Adipose tissue (tissue), 3 donors: Measurements from ENCODE around the gene OVCA2. TPM values are rescaled to one million over a fixed set of nuclear protein-coding genes. Genes with fewer than 3 reads are reported as not detected.

Experiments used
- H3K27ac ChIP-seq: one replicate; pipeline ENCODE4 v1.5.1; 2013; ENCODE audit warnings: low read depth, low read length
- WGBS, 3 donors: extraction: QIAGEN DNeasy Blood & Tissue Kit; methylation state at CpG; one replicate each; pipeline ENCODE4 v1.1.7; 2013; 5-methylcytosine and 5-hydroxymethylcytosine counted together
- polyA plus RNA-seq, 3 donors: library from polyadenylated mRNA; stranded (reverse); fragments of 200-250 nt; gene quantifications; one replicate each; pipeline ENCODE4 v1.2.3, GENCODE V29; 2013
- donor health status: healthy with polysubstance abuse.
- donor health status: Bipolar disorder and iron deficiency.
- donor health status: healthy.

The OVCA2 gene
- polyA plus RNA-seq, 3 donors: 30.9 to 40.7 (median 38.7) TPM

DNA sequence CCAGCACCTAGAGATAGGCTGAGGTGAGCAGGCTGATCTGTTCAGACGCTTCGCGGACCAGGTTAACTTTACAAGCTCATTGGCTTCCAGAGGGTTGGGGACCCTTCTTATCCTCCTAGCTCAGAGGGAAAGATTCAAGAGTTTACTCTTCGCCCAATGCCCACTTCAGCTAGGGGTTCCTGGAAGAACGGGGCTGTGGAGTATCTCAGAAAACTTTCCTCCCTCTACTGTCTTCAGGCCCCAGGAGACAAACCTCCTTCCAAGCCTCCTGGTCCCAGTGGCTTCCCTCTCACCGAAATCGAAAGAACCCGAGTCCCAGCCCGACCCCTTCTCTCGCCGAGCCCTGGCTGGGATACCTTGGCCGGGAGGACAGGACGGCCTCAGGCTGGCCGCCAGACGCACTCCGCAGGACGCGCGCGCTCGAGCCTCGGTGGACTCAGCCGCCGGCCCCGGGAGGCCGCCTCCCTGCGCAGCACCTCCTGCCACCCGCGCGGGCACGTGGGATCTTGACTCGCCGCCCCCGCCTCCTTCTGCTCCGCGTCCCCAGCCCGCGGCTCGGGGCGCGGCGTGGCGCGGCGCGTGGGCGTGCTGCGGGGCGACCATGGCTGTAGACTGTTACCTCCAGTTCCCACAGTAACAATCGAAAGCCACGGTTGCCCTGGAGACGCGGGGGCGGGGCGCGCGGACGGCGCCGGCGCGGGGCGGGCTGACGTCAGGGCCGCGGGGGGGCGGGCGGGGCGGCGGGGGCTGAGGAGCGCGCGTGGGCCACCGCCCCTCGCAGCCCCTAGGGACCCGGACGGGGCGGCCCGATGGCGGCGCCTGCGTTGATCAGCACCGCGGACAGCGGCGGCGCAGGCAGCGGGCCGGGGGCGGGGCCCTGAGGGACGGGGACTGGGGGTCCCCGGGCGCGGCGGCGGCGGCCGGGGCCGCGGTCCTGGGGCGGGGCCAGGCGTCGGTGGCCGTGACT, 7.8 kb downstream of the OVCA2 start:
- WGBS, 3 donors: 3% methylated on average over 54 to 99 of the region's 104 CpGs
- H3K27ac ChIP-seq: no peak overlapping the region

DNA sequence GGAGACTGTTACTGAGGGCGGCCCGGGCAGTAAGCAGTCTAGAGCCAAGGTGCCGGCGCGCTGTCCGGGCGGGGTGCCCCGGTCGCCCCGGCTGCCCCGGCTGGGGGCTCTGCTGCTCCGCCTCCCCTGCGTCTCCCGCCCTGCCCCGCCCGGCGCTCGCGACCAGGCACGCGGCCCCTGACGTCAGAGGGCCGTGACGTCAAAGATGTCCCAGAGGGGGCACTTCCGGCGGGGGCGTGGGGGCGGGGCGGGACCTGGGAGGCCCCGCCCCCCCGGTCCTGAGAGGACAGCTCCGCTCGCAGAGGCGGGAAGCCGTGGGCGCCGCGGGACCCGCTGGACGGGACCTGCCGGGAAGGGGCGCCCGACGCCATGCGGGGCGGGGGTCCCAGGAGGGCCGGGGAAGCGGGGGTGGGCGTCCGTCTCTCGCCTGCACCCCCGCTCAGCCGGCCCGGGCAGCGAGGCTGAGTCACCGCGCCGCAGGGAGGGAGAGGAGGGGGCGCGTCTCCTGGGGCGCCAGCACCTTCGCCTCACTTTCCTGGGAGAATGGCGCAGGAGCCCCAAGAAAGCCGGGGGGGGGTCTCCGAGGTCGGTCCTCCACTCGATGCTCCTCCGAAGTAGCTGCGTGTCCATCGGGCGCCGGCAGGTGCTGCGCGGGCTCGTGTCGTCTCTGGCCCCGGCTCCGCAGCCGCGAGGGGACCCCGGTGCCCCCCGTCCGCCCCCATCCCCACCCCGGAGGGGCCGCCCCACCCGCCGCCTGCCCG, 8.7 kb downstream of the OVCA2 start:
- 1 to 2% (median 1%) methylated on average over 46 to 87 of the region's 88 CpGs for WGBS, 3 donors
- H3K27ac ChIP-seq: no peak overlapping the region

DNA sequence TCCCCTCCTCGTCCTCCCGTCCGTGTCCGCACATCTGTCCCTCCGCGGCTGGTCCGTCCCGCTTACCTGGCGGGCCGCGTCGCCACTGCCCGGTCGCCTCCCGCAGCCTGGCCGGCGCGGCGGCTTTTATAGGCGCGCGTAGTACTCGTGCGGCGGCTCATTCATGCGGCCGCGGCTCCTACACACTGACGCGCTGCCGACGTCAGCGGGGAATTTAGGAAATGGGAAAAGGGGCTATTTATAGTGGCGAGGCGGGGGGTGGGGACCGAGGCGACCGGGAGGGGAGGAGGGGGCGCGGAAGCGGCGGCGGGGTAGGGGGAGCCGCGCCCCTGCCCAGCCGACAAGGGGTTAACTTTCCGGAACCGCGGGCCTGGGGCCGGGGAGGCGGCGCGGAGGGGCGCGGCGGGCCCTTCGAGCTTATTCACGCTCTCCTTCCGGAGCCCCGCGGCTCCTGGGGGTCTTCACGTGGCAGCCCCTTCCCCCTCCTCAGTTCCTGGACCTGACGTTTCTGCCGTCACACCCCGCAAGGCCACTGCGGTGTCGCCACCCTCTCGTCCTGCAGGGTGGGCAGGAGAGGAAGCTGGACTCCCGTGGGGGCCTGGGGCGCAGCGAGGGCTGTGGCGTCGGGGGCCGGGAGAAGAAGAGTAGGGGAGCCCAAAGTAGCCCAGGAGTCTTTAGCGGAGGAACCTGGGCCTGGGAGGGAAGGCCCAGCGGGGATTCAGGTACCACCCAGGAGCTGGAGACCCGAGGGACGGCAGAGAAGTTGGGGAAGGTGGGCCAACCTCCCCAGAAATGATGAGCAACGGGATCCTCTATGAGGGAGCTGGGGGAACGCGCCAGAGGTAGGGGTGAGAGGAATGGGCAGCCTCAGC, 9.5 kb downstream of the OVCA2 start:
- H3K27ac ChIP-seq: no peak overlapping the region
- WGBS, 3 donors: 9 to 10% (median 10%) methylated on average over 60 to 81 of the region's 81 CpGs

DNA sequence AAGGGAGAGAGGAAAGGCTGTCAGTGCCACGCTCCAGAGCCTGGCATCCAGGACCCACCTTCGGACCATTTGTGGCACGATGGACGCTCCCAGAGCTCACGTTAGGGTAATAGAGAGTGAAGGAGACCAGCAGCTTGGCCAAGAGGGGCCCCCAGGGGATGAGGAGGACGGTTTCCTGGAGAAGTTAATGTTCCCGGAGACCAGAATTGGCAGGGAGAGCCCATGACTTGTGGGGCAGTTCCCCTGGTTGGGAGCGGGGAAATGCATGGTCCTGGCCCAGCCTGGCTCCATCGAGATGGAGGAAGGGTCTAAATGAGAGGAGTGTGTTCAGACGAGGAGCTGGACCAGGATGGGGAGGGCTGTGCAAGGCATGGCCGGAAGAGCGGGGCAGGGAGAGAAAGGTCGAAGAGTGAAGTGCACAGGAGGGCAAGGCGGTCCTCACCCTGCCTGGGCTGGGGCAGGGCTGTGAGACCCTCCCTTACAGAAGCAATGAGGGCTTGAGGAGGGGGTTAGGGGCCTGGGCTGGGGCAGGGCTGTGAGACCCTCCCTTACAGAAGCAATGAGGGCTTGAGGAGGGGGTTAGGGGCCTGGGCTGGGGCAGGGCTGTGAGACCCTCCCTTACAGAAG, 10.2 kb downstream of the OVCA2 start:
- no peak overlapping the region for H3K27ac ChIP-seq
- 38 to 53% (median 42%) methylated on average over 14 of the region's 14 CpGs for WGBS, 3 donors

DNA sequence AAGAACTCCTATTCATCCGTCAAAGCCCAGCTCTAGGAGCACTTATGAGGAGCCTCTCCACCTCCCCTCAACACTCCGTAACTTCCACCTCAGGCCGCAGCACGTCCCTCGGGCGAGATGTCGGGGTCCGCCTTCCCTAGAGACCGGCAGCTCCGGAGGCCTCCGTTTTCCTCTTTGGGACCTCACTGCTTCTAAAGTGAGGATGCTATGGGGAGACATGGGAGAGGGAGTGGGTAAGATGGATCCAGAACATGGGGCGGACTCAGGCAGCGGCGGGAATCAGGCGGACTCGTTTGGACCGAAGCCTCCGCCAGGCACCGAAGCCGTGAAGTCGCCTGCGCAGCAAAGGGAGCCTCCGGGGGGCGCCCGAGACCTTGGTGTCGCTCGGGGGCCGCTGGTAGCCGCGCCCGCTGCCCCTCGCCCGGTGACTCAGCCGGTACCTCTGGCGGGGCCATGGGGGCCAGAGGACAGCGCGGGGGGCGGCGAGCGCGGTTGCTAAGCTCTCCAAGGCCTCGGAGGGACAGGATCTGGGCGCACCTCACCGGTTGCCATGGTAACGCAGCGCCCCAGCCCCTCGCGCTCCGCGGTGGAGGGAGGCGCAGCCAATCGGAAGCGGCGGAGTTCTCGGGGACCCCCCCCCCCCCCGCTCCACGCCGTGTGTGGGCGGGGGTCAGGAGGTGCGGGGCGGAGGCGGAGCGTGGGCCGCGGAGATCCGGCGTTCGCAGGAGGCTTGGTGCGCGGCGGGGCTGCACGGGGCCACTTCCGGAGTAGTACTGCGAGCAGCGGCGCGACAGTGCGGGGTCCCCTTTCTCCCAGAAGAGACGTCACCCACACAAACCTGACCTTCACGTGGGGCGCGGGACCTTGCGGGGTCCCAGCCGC, 11.8 kb downstream of the OVCA2 start:
- H3K27ac ChIP-seq: peak overlapping the region; percentile 21
- 5 to 7% (median 5%) methylated on average over 72 to 84 of the region's 84 CpGs for WGBS, 3 donors

DNA sequence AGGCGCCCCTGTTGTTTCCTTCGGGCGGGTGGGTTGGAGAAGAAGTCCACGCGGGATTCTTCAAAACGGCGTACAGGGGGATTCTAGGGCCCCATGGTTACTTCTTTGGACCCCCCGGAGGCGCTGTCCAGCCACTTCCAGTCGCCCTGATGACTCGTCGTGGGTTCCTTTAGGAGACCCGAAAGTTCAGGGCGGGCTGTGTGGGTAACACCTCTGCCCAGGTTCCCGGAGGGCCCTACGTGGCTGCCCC, 12.4 kb downstream of the OVCA2 start:
- H3K27ac ChIP-seq: no peak overlapping the region

DNA sequence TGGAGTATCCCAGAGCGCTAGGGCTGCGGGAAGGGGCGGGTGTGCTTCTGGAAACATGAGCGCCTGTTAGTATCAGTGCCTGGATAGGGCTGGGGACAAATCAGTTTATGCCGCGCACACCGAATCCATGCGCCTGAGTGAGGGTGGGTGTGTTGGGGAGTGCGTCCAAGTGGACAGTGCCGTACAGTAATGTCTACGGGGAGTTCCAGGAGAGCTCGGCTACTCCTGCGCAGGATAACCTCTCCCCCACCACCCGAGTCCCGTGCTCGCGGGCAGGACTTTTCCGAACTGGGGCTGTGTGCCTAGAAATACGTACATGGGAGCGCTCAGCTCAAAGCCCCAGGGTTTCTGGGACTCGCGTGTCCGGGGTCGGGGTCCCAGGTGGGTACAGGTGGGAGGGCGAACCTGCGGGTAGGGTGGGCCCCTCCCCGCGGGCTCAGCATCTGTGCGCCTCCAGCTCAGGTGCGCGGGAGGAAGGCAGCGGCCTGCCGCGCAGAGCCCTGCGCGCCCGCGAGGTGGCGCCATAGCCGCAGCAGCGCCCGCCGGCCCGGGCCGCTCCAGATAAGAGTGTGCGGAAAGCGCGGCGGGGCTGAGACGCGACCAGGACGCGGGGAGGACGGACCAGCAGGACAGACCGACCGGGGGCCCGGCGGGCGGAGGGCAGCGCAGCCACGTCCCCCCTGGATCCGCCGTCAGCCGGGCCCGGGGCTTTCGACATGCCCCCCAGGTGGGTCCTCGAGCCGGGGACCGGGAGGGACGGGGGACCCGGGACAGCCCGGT, 12.9 kb downstream of the OVCA2 start, which contains the start of gene HIC1:
TSS of gene HIC1 (plus strand) at position 592 of the 780 bp plus-strand sequence. CDS start 1,588 bp downstream, outside the sequence.
- peak within 1 kb of the TSS; percentile 51 for H3K27ac ChIP-seq
- WGBS, 3 donors: 2% methylated on average over 52 to 72 of the region's 72 CpGs

More for the DNA sequence above, 12.4 kb downstream of the OVCA2 start:
- 3 to 5% (median 4%) methylated on average over 16 of the region's 16 CpGs for WGBS, 3 donors

DNA sequence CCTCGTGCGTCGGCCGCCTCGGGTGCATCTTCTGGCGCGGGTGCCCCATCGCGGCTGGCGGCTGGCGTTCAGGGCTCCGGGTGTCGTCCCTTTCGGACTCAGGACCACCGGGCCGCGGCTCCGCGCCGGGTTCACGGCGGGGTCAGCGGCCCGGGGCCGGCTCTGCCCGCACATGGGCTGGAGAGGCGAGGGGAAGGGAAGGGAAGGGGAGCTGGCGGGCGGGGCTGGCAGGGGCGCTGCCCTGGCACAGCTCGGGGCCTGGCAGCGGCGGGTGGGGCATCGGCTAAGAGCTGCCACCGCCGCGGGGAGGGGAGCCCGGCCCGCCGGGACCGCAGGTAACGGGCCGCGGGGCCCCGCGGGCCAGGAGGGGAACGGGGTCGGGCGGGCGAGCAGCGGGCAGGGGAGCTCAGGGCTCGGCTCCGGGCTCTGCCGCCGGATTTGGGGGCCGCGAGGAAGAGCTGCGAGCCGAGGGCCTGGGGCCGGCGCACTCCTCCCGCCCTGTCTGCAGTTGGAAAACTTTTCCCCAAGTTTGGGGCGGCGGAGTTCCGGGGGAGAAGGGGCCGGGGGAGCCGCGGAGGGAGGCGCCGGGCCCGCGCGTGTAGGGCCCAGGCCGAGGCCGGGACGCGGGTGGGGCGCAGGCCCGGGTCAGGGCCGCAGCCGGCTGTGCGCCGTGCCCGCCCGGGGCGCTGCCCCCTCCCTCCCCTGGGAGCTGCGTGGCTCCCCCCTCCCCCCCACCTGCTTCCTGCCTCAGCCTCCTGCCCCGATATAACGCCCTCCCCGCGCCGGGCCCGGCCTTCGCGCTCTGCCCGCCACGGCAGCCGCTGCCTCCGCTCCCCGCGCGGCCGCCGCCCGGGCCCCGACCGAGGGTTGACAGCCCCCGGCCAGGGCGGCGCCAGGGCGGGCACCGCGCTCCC, 13.7 kb downstream of the OVCA2 start:
- 2 to 7% (median 3%) methylated on average over 61 to 113 of the region's 113 CpGs for WGBS, 3 donors
- H3K27ac ChIP-seq: peak overlapping the region; percentile 51

DNA sequence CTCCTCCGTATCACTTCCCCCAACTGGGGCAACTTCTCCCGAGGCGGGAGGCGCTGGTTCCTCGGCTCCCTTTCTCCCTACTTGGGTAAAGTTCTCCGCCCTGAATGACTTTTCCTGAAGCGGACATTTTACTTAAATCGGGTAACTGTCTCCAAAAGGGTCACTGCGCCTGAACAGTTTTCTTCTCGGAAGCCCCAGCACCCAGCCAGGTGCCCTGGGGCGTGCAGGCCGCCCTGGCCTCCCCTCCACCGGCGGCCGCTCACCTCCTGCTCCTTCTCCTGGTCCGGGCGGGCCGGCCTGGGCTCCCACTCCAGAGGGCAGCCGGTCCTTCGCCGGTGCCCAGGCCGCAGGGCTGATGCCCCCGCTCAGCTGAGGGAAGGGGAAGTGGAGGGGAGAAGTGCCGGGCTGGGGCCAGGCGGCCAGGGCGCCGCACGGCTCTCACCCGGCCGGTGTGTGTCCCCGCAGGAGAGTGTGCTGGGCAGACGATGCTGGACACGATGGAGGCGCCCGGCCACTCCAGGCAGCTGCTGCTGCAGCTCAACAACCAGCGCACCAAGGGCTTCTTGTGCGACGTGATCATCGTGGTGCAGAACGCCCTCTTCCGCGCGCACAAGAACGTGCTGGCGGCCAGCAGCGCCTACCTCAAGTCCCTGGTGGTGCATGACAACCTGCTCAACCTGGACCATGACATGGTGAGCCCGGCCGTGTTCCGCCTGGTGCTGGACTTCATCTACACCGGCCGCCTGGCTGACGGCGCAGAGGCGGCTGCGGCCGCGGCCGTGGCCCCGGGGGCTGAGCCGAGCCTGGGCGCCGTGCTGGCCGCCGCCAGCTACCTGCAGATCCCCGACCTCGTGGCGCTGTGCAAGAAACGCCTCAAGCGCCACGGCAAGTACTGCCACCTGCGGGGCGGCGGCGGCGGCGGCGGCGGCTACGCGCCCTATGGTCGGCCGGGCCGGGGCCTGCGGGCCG, 14.7 kb downstream of the OVCA2 start:
- H3K27ac ChIP-seq: peak overlapping the region; percentile 33
- WGBS, 3 donors: 7 to 23% (median 23%) methylated on average over 67 to 85 of the region's 85 CpGs

DNA sequence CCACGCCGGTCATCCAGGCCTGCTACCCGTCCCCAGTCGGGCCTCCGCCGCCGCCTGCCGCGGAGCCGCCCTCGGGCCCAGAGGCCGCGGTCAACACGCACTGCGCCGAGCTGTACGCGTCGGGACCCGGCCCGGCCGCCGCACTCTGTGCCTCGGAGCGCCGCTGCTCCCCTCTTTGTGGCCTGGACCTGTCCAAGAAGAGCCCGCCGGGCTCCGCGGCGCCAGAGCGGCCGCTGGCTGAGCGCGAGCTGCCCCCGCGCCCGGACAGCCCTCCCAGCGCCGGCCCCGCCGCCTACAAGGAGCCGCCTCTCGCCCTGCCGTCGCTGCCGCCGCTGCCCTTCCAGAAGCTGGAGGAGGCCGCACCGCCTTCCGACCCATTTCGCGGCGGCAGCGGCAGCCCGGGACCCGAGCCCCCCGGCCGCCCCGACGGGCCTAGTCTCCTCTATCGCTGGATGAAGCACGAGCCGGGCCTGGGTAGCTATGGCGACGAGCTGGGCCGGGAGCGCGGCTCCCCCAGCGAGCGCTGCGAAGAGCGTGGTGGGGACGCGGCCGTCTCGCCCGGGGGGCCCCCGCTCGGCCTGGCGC, 15.4 kb downstream of the OVCA2 start:
- H3K27ac ChIP-seq: peak overlapping the region; percentile 33
- 6 to 29% (median 26%) methylated on average over 46 to 81 of the region's 81 CpGs for WGBS, 3 donors

DNA sequence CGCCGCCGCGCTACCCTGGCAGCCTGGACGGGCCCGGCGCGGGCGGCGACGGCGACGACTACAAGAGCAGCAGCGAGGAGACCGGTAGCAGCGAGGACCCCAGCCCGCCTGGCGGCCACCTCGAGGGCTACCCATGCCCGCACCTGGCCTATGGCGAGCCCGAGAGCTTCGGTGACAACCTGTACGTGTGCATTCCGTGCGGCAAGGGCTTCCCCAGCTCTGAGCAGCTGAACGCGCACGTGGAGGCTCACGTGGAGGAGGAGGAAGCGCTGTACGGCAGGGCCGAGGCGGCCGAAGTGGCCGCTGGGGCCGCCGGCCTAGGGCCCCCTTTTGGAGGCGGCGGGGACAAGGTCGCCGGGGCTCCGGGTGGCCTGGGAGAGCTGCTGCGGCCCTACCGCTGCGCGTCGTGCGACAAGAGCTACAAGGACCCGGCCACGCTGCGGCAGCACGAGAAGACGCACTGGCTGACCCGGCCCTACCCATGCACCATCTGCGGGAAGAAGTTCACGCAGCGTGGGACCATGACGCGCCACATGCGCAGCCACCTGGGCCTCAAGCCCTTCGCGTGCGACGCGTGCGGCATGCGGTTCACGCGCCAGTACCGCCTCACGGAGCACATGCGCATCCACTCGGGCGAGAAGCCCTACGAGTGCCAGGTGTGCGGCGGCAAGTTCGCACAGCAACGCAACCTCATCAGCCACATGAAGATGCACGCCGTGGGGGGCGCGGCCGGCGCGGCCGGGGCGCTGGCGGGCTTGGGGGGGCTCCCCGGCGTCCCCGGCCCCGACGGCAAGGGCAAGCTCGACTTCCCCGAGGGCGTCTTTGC, 16.2 kb downstream of the OVCA2 start:
- WGBS, 3 donors: 24 to 42% (median 40%) methylated on average over 77 to 98 of the region's 98 CpGs
- H3K27ac ChIP-seq: peak overlapping the region; percentile 61

DNA sequence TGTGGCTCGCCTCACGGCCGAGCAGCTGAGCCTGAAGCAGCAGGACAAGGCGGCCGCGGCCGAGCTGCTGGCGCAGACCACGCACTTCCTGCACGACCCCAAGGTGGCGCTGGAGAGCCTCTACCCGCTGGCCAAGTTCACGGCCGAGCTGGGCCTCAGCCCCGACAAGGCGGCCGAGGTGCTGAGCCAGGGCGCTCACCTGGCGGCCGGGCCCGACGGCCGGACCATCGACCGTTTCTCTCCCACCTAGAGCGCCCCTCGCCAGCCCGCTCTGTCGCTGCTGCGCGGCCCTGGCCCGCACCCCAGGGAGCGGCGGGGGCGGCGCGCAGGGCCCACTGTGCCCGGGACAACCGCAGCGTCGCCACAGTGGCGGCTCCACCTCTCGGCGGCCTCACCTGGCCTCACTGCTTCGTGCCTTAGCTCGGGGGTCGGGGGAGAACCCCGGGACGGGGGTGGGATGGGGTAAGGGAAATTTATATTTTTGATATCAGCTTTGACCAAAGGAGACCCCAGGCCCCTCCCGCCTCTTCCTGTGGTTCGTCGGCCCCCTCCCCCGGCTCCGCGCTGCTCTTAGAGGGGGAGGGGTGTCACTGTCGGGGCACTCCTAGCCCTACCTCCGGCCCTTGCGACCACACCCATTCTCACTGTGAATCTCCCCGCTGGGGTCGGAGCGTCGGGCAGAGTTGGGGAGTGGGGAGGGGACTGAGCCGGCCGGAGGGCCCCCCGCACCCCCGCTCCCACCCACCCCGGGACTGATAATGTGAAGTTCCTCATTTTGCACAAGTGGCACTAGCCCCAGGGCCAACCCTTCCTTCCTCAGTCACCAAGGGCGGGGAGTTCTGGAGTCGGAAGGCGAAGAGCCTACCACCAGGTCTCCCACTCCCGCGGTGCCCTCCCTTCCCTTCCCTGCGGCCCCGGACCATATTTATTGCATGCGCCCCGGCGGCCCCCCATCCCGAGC, 17.0 kb downstream of the OVCA2 start:
- H3K27ac ChIP-seq: peak overlapping the region; percentile 61

More for the DNA sequence above, 17.0 kb downstream of the OVCA2 start:
- WGBS, 3 donors: 14 to 19% (median 16%) methylated on average over 63 to 78 of the region's 78 CpGs
